ENCODE data around the gene OSBPL8.

DNA sequence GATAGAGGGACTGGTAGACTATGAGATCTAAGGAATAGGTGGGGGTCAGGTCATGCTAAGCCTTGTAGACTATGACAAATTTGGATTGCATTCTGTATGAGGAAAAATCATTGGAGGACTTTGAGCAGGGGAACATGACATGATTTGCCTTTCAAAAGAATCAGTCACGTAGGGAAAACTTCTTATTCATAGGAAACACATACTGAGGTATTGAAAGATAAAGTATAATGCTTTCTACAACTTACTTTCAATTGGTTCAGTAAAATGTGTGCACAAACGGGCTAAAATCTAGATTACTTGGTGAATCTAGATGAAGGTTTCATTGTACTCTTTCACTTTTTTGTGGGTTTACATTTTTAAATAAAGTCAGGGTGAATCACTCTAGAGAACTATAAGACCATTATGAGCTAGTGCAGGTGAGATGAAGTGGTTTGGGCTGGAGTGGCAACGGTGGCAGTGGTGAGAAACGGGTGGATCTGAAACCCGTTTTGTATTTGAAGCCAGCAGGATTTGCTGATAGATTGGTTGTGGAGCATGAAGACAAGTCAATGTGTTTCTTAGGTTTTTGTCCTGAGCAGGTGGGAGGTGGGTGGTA lies 218.0 kb downstream of the OSBPL8 start:
- TF ChIP-seq, protein P1, sequence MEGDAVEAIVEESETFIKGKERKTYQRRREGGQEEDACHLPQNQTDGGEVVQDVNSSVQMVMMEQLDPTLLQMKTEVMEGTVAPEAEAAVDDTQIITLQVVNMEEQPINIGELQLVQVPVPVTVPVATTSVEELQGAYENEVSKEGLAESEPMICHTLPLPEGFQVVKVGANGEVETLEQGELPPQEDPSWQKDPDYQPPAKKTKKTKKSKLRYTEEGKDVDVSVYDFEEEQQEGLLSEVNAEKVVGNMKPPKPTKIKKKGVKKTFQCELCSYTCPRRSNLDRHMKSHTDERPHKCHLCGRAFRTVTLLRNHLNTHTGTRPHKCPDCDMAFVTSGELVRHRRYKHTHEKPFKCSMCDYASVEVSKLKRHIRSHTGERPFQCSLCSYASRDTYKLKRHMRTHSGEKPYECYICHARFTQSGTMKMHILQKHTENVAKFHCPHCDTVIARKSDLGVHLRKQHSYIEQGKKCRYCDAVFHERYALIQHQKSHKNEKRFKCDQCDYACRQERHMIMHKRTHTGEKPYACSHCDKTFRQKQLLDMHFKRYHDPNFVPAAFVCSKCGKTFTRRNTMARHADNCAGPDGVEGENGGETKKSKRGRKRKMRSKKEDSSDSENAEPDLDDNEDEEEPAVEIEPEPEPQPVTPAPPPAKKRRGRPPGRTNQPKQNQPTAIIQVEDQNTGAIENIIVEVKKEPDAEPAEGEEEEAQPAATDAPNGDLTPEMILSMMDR (IDR thresholded peaks at IDR 0.05): no peak
- TF ChIP-seq POLR2A (IDR thresholded peaks at IDR 0.05): no peak
